Fibroblast of lung (primary cell): ENCODE data around the gene NCEH1. TPM values are rescaled to one million over a fixed set of nuclear protein-coding genes. Genes with fewer than 3 reads are reported as not detected.

ENCODE experiments used
- DNase-seq, 2 donors: peaks; one replicate each; pipeline versions ENCODE4 v3.0.0 to v3.0.0-alpha.2; 2010; ENCODE audit warnings: low read depth in 2 of 2
- H2AFZ ChIP-seq: 2 replicates; pipeline ENCODE4 v1.5.1; 2012; ENCODE audit warnings: low read length, control low read depth, inconsistent platforms
- H3K27ac ChIP-seq: 2 replicates; pipeline ENCODE4 v1.5.1; 2011; ENCODE audit warnings: low read length, control low read depth; ENCODE audit not compliant: insufficient read depth
- H3K27me3 ChIP-seq: 2 replicates; pipeline ENCODE4 v1.5.1; 2011; ENCODE audit warnings: mild to moderate bottlenecking, low read length; ENCODE audit not compliant: control insufficient read depth, insufficient read depth
- H3K36me3 ChIP-seq: 2 replicates; pipeline ENCODE4 v1.5.1; 2011; ENCODE audit warnings: low read length; ENCODE audit not compliant: control insufficient read depth, insufficient read depth
- H3K4me1 ChIP-seq: 2 replicates; pipeline ENCODE4 v1.5.1; 2011; ENCODE audit warnings: low read length; ENCODE audit not compliant: control insufficient read depth, insufficient read depth; ENCODE audit errors: extremely low read depth
- H3K4me2 ChIP-seq: 2 replicates; pipeline ENCODE4 v1.5.1; 2011; ENCODE audit warnings: low read length, control low read depth; ENCODE audit not compliant: insufficient read depth; ENCODE audit errors: extremely low read depth
- H3K4me3 ChIP-seq, 4 experiments: fragments of 200-600 bp in 1 of 4; sonication (generic) in 1 of 4; replicated peaks in 1 of 4; 2 replicates each; pipeline ENCODE4 v1.5.1; 2011 to 2016; ENCODE audit warnings: low read length in 4 of 4, low read depth in 3 of 4, mild to moderate bottlenecking in 3 of 4, control low read depth in 2 of 4, inconsistent platforms in 1 of 4, mixed read lengths in 1 of 4; ENCODE audit not compliant: insufficient read depth in 1 of 4; ENCODE audit errors: control extremely low read depth in 1 of 4
- H3K79me2 ChIP-seq: 2 replicates; pipeline ENCODE4 v1.5.1; 2012; ENCODE audit warnings: mild to moderate bottlenecking, low read length, inconsistent platforms; ENCODE audit not compliant: control insufficient read depth, insufficient read depth
- H3K9ac ChIP-seq: 2 replicates; pipeline ENCODE4 v1.5.1; 2011; ENCODE audit warnings: mild to moderate bottlenecking, low read length, control low read depth; ENCODE audit not compliant: insufficient read depth
- H3K9me3 ChIP-seq: 2 replicates; pipeline ENCODE4 v1.5.1; 2012; ENCODE audit warnings: low read depth, low read length; ENCODE audit not compliant: control insufficient read depth, insufficient read depth
- H4K20me1 ChIP-seq: 2 replicates; pipeline ENCODE4 v1.5.1; 2011; ENCODE audit warnings: low read length; ENCODE audit not compliant: control insufficient read depth, insufficient read depth; ENCODE audit errors: extremely low read depth
- CTCF ChIP-seq, 2 donors: IDR thresholded peaks in 1 of 2; conservative IDR thresholded peaks in 1 of 2; 1 replicate in 1 of 2; 2 replicates in 1 of 2; pipeline ENCODE4 v1.5.1; 2011 to 2012; ENCODE audit warnings: low read length in 2 of 2, control low read depth in 1 of 2, inconsistent platforms in 1 of 2, low read depth in 1 of 2, mild to moderate bottlenecking in 1 of 2
- EZH2 ChIP-seq: IDR thresholded peaks from 2 replicates; pipeline ENCODE4 v1.5.1; 2012; ENCODE audit warnings: low read length, control low read depth, mild to moderate bottlenecking; ENCODE audit errors: missing control alignments
- polyA plus RNA-seq, 2 donors: library from polyadenylated mRNA; depleted of rRNA in 1 of 2; stranded (reverse) in 1 of 2; unstranded in 1 of 2; fragments of >200 nt; gene quantifications; 2 replicates each; pipeline ENCODE4 v1.2.1, GENCODE V29; 2011 to 2012; ENCODE audit warnings: missing spikeins in 1 of 2
- total RNA-seq: library from RNA; depleted of rRNA; stranded (reverse); fragments of >200 nt; gene quantifications from 2 replicates; pipeline ENCODE4 v1.2.1, GENCODE V29; 2014

NCEH1 gene
- total and polyA plus RNA-seq, 2 donors (not counting 1 experiment from before 2014, with no cell fraction given) = 9.9 to 11.4 TPM

- Histone ChIP-seq H3K27ac (peak overlapping the region; percentile 28), H3K79me2 (peaks cover 57% of the 10 kb centered on the region), H2AFZ (no peak overlapping the region), H3K4me2 (no peak overlapping the region), H3K9ac (no peak overlapping the region), H4K20me1 (no peaks in the 10 kb centered on the region), H3K36me3 (no peaks in the 10 kb centered on the region), H3K4me1 (peaks cover 21% of the 10 kb centered on the region), H3K4me3 (no peak overlapping the region), H3K9me3 (no peaks in the 10 kb centered on the region), H3K27me3 (no peaks in the 10 kb centered on the region)
- DNase-seq = peak; percentile 63 to 78
- TF ChIP-seq CTCF (conservative IDR thresholded peaks at IDR 0.05 in 1 of 2, IDR thresholded peaks at IDR 0.05 in 1 of 2; ENCODE audit: low read depth in 1 of 2, low read length in 2 of 2) (peak; percentile 64 to 74), EZH2 (no peak)
Observed at GRCh38 chr3:172673210-172673679, 37.6 kb downstream of the NCEH1 start.

GRCh38 chr3:172669021-172669420 lies 41.8 kb downstream of the NCEH1 start:
- TF ChIP-seq EZH2 (no peak), CTCF (conservative IDR thresholded peaks at IDR 0.05 in 1 of 2, IDR thresholded peaks at IDR 0.05 in 1 of 2; ENCODE audit: low read depth in 1 of 2, low read length in 2 of 2) (no peak)
- Histone ChIP-seq H3K9ac (no peak overlapping the region), H3K27ac (no peak overlapping the region), H3K4me3 (no peak overlapping the region), H3K4me2 (no peak overlapping the region), H3K79me2 (peaks cover 34% of the 10 kb centered on the region), H3K9me3 (no peaks in the 10 kb centered on the region), H2AFZ (no peak overlapping the region), H4K20me1 (no peaks in the 10 kb centered on the region), H3K4me1 (peaks cover 9% of the 10 kb centered on the region), H3K27me3 (no peaks in the 10 kb centered on the region), H3K36me3 (no peaks in the 10 kb centered on the region)
- no peak for DNase-seq

- Histone ChIP-seq H3K4me1 (no peaks in the 10 kb centered on the region), H3K27ac (no peak overlapping the region), H2AFZ (no peak overlapping the region), H3K36me3 (no peaks in the 10 kb centered on the region), H3K4me2 (no peak overlapping the region), H3K79me2 (peaks cover 17% of the 10 kb centered on the region), H3K9me3 (no peaks in the 10 kb centered on the region), H3K4me3 (no peak overlapping the region), H3K27me3 (no peaks in the 10 kb centered on the region), H3K9ac (no peak overlapping the region), H4K20me1 (no peaks in the 10 kb centered on the region)
- TF ChIP-seq EZH2 = no peak
- TF ChIP-seq CTCF (conservative IDR thresholded peaks at IDR 0.05 in 1 of 2, IDR thresholded peaks at IDR 0.05 in 1 of 2; ENCODE audit: low read depth in 1 of 2, low read length in 2 of 2) = peak; percentile 90 to 94
- DNase-seq = peak; percentile 70 to 86
Observed at GRCh38 chr3:172666873-172667694, 43.8 kb downstream of the NCEH1 start.
